ENCODE measurements around the gene KLHL15. TPM values are rescaled to one million over a fixed set of nuclear protein-coding genes. Genes with fewer than 3 reads are reported as not detected.

The KLHL15 gene
- total RNA-seq, 4 donors from 2014 or later: 0.60 to 6.7 (median 5.3) TPM

DNA sequence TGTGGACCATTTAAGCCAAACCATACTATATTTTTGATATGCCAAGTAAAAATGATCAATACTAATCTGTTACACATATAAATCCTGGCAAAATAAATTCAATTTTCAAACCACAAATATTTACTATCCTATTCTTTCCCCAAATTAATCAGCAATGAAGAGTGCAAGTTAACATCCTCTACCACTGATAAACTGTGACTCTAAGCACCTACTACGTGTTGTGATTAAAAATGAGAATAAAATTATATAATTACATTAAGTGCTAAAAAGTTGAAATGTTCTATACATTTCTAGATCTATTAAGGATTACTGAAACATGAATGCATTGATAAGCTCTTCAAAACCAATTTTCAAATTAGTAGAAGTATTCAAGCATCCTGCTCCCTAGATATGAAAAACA is 3.4 kb downstream of the KLHL15 start:
- no peak for DNase-seq
- Histone ChIP-seq H3K27me3 (no peaks in the 10 kb centered on the region), H3K9me3 (no peaks in the 10 kb centered on the region), H3K27ac (peak overlapping the region in 3 of 4 donors; percentile 97 to 98 (median 97)), H3K36me3 (no peaks in the 10 kb centered on the region), H3K4me1 (peaks cover 0 to 4% (median 2%) of the 10 kb centered on the region in 4 donors), H3K4me3 (peak overlapping the region in 3 of 4 donors; percentile 60 to 95 (median 91))
- 42% methylated on average over 1 of the region's 1 CpG; no CpG with 5 or more reads in 1 of the 2 donors for WGBS, 2 donors (ENCODE audit: low coverage in 1 of 2)
- in situ Hi-C loops (cut with MboI; ENCODE audit: low pct_ligation_motif_present in 1 of 4, low pct_unique_long_range_greater_than_20kb in 1 of 4, low sequenced_read_pairs in 3 of 4): loop anchor here in 1 of 4 donors (10.0 kb wide), 1 partner anchor 119 kb away; the partner anchor contains the start of genes APOO and CXorf58
- TF ChIP-seq POLR2AphosphoS5 (IDR thresholded peaks at IDR 0.05) (no peak), POLR2A (IDR thresholded peaks at IDR 0.05) (no peak), CTCF (IDR thresholded peaks at IDR 0.05) (no peak)
- intact Hi-C loops (cut with DNase I; ENCODE audit: low total_unique reads): no loop called here

GRCh38 chrX:24020306-24020876 is 6.6 kb downstream of the KLHL15 start:
- in situ Hi-C loops (cut with MboI; ENCODE audit: low pct_ligation_motif_present in 1 of 4, low pct_unique_long_range_greater_than_20kb in 1 of 4, low sequenced_read_pairs in 3 of 4): loop anchor here in 1 of 4 donors (10.0 kb wide), 1 partner anchor 116 kb away; the partner anchor contains the start of genes APOO and CXorf58
- no peak for TF ChIP-seq EP300 (IDR thresholded peaks at IDR 0.05; ENCODE audit: low read depth)
- no peak for TF ChIP-seq CTCF (IDR thresholded peaks at IDR 0.05)
- no peak for TF ChIP-seq POLR2AphosphoS5 (IDR thresholded peaks at IDR 0.05)
- TF ChIP-seq POLR2A (IDR thresholded peaks at IDR 0.05): no peak
- Histone ChIP-seq H3K9me3 (no peaks in the 10 kb centered on the region), H3K4me3 (no peak overlapping the region), H3K27me3 (no peaks in the 10 kb centered on the region), H3K27ac (peak overlapping the region in 3 of 4 donors; percentile 0 to 47 (median 10)), H3K36me3 (no peaks in the 10 kb centered on the region), H3K4me1 (peaks cover 0 to 4% (median 2%) of the 10 kb centered on the region in 4 donors)
- no peak for DNase-seq
- WGBS, 2 donors (ENCODE audit: low coverage in 1 of 2): 62 to 65% methylated on average over 2 to 3 of the region's 3 CpGs
- intact Hi-C loops (cut with DNase I; ENCODE audit: low total_unique reads): no loop called here

DNA sequence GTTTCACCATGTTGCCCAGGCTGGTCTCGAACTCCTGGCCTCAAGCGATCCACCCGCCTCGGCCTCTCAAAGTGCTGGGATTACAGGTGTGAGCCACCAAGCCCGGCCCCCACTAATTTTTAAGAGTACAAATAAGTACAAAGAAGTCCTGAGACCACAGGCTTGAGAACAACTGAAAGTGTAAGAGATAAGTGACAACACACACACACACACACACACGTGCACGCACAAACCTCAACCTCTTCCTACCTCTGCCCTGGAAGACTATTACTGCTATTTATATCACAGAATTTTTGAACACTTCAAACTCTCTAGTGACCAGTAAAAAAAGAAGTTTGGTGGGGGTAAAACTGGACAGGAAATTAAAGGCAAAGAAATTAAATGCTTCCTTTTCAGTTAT is 7.5 kb downstream of the KLHL15 start:
- no peak overlapping the region for H3K4me3 ChIP-seq
- no peaks in the 10 kb centered on the region for H3K9me3 ChIP-seq
- H3K4me1 ChIP-seq: peaks cover 0 to 4% (median 2%) of the 10 kb centered on the region in 4 donors
- H3K36me3 ChIP-seq: no peaks in the 10 kb centered on the region
- no peaks in the 10 kb centered on the region for H3K27me3 ChIP-seq
- 77% methylated on average over 7 of the region's 7 CpGs; no CpG with 5 or more reads in 1 of the 2 donors for WGBS, 2 donors (ENCODE audit: low coverage in 1 of 2)
- H3K27ac ChIP-seq: peak overlapping the region in 2 of 4 donors; percentile 0 to 47
- in situ Hi-C loops (cut with MboI; ENCODE audit: low pct_ligation_motif_present in 1 of 4, low pct_unique_long_range_greater_than_20kb in 1 of 4, low sequenced_read_pairs in 3 of 4): loop anchor here in 1 of 4 donors (10.0 kb wide), 1 partner anchor 105 kb away; no protein-coding TSS in a partner anchor
- intact Hi-C loops (cut with DNase I; ENCODE audit: low total_unique reads): no loop called here
- TF ChIP-seq POLR2AphosphoS5 (IDR thresholded peaks at IDR 0.05) (no peak), CTCF (IDR thresholded peaks at IDR 0.05) (no peak), EP300 (IDR thresholded peaks at IDR 0.05; ENCODE audit: low read depth) (no peak)
- no peak for DNase-seq

GRCh38 chrX:24018809-24019208 is 8.2 kb downstream of the KLHL15 start:
- intact Hi-C loops (cut with DNase I; ENCODE audit: low total_unique reads): no loop called here

More at GRCh38 chrX:24018809-24019208, 8.2 kb downstream of the KLHL15 start:
- no peak overlapping the region for H3K27ac ChIP-seq
- no peaks in the 10 kb centered on the region for H3K9me3 ChIP-seq
- no peaks in the 10 kb centered on the region for H3K36me3 ChIP-seq
- 62 to 79% methylated on average over 3 to 4 of the region's 4 CpGs for WGBS, 2 donors (ENCODE audit: low coverage in 1 of 2)
- H3K4me3 ChIP-seq: no peak overlapping the region
- TF ChIP-seq EP300 (IDR thresholded peaks at IDR 0.05; ENCODE audit: low read depth) (no peak), CTCF (IDR thresholded peaks at IDR 0.05) (no peak), POLR2AphosphoS5 (IDR thresholded peaks at IDR 0.05) (no peak), POLR2A (IDR thresholded peaks at IDR 0.05) (no peak)
- H3K4me1 ChIP-seq: peaks cover 0 to 4% (median 2%) of the 10 kb centered on the region in 4 donors
- DNase-seq: no peak
- no peaks in the 10 kb centered on the region for H3K27me3 ChIP-seq
- in situ Hi-C loops (cut with MboI; ENCODE audit: low pct_ligation_motif_present in 1 of 4, low pct_unique_long_range_greater_than_20kb in 1 of 4, low sequenced_read_pairs in 3 of 4): loop anchor here in 1 of 4 donors (10.0 kb wide), 1 partner anchor 104 kb away; no protein-coding TSS in a partner anchor
